SK-N-MC (cell line): ENCODE results near the gene IFI27L1.

Experiments
- EZH2 ChIP-seq: fragments of 200-600 bp; sonication (generic); IDR thresholded peaks from one replicate; pipeline ENCODE4 v1.6.1; 2017; ENCODE audit warnings: antibody characterized with exemption
- POLR2AphosphoS5 ChIP-seq: IDR thresholded peaks from 2 replicates; pipeline ENCODE4 v1.6.1; 2012; ENCODE audit warnings: mild to moderate bottlenecking, low read depth, low read length, borderline replicate concordance

- TF ChIP-seq EZH2, result no peak
- TF ChIP-seq POLR2AphosphoS5, result no peak
These were observed 24.4 kb upstream of the IFI27L1 start for GRCh38 chr14:94056579-94057308.
